T-cell (primary cell): ENCODE measurements around the gene ADAMTS12. TPM values are rescaled to one million over a fixed set of nuclear protein-coding genes. Genes with fewer than 3 reads are reported as not detected.

ENCODE experiments used
- ATAC-seq, 4 experiments: fragments of 200-7000 bp in 3 of 4; fragments of 150-1000 bp in 1 of 4; cut with Tn5 transposase; replicated peaks in 1 of 4; 1 replicate in 3 of 4; 2 replicates in 1 of 4; pipeline ENCODE4 v1.10.0; 2021; ENCODE audit warnings: moderate library complexity in 3 of 4, mild to moderate bottlenecking in 2 of 4, moderate number of reproducible peaks in 1 of 4
- CTCF ChIA-PET, 2 donors: fragments of 300-600 bp; sonication (Branson Sonifier 250); formaldehyde crosslinking; loops; one replicate each; lab custom pipeline; 2022; ENCODE audit warnings: antibody characterized with exemption in 2 of 2; lab: Charles Lee
- POLR2A ChIA-PET, 2 donors: fragments of 300-600 bp; sonication (Branson Sonifier 250); formaldehyde crosslinking; loops; one replicate each; lab custom pipeline; 2022; ENCODE audit warnings: antibody characterized with exemption in 2 of 2; lab: Charles Lee
- DNase-seq, 35 experiments: peaks; one replicate each; pipeline versions ENCODE4 v3.0.0 to v3.0.0-alpha.2; 2013 to 2023
- H3K27ac ChIP-seq: one replicate; pipeline ENCODE4 v1.5.1; 2013; ENCODE audit warnings: low read length
- H3K27me3 ChIP-seq, 2 experiments: replicated peaks in 1 of 2; 1 replicate in 1 of 2; 2 replicates in 1 of 2; pipeline versions ENCODE4 v1.6.1 to v1.7.0; 2013; ENCODE audit warnings: low read length in 1 of 2, mixed read lengths in 1 of 2; ENCODE audit not compliant: control insufficient read depth in 2 of 2, insufficient read depth in 2 of 2; ENCODE audit errors: extremely low read depth in 1 of 2
- H3K36me3 ChIP-seq, 2 donors: 1 replicate in 1 of 2; 2 replicates in 1 of 2; pipeline versions ENCODE4 v1.6.1 to v1.7.0; 2013; ENCODE audit warnings: low read length in 1 of 2; ENCODE audit not compliant: control insufficient read depth in 2 of 2, insufficient read depth in 1 of 2; ENCODE audit errors: extremely low read depth in 1 of 2
- H3K4me1 ChIP-seq, 2 experiments: 1 replicate in 1 of 2; 2 replicates in 1 of 2; pipeline versions ENCODE4 v1.6.1 to v1.7.0; 2013; ENCODE audit warnings: low read length in 2 of 2, mixed read lengths in 1 of 2; ENCODE audit not compliant: insufficient read depth in 2 of 2, control insufficient read depth in 1 of 2; ENCODE audit errors: extremely low read depth in 1 of 2
- H3K4me3 ChIP-seq, 2 donors: 1 replicate in 1 of 2; 2 replicates in 1 of 2; pipeline versions ENCODE4 v1.5.1 to v1.7.0; 2013; ENCODE audit warnings: mild to moderate bottlenecking in 2 of 2, low read length in 1 of 2, moderate library complexity in 1 of 2; ENCODE audit not compliant: control insufficient read depth in 1 of 2; ENCODE audit errors: extremely low read depth in 1 of 2
- H3K9me3 ChIP-seq: 2 replicates; pipeline ENCODE4 v1.7.0; 2013
- H3K27ac Mint-ChIP-seq, 2 donors: one replicate each; pipeline ENCODE4 v1.8.0; 2020 to 2021; ENCODE audit warnings: mild to moderate bottlenecking in 2 of 2, mixed read lengths in 2 of 2
- H3K27me3 Mint-ChIP-seq, 2 donors: one replicate each; pipeline ENCODE4 v1.8.0; 2021 to 2022; ENCODE audit warnings: mixed read lengths in 2 of 2
- H3K36me3 Mint-ChIP-seq: one replicate; pipeline ENCODE4 v1.8.0; 2021; ENCODE audit warnings: mixed read lengths
- H3K4me1 Mint-ChIP-seq, 3 donors: one replicate each; pipeline ENCODE4 v1.8.0; 2020 to 2022; ENCODE audit warnings: mixed read lengths in 3 of 3, mild to moderate bottlenecking in 1 of 3
- H3K4me3 Mint-ChIP-seq, 3 donors: one replicate each; pipeline ENCODE4 v1.8.0; 2020 to 2022; ENCODE audit warnings: mild to moderate bottlenecking in 3 of 3, mixed read lengths in 3 of 3, moderate library complexity in 3 of 3
- H3K9me3 Mint-ChIP-seq, 3 donors: one replicate each; pipeline ENCODE4 v1.8.0; 2020 to 2022; ENCODE audit warnings: mixed read lengths in 3 of 3
- WGBS: methylation state at CpG from one replicate; pipeline ENCODE4 v1.1.5; 2013; ENCODE audit warnings: missing lambda C conversion rate; ENCODE audit not compliant: insufficient coverage; 5-methylcytosine and 5-hydroxymethylcytosine counted together
- total RNA-seq, 35 experiments: library from RNA in 6 of 35; stranded (reverse) in 6 of 35; fragments of 120-200 nt in 1 of 35; gene quantifications; one replicate each; pipeline versions ENCODE4 v1.2.1 to v1.2.4 and lab custom pipeline; 2013 to 2026

Gene ADAMTS12
- total RNA-seq, 5 donors from 2014 or later (not counting 1 experiment from before 2014, with no cell fraction given), result 0.03 TPM; not detected in 4

GRCh38 chr5:33816791-33817190 is 75.0 kb downstream of the ADAMTS12 start:
- DNase-seq (no peak), ATAC-seq (no peak)
- ChIA-PET POLR2A (no interaction called here), CTCF (interaction anchor here in 1 of 2 donors (0.7 kb wide), 1 partner anchor 564 kb away, joined by 3 read pairs; no protein-coding TSS in a partner anchor)
- Histone ChIP-seq H3K36me3 (no peaks in the 10 kb centered on the region), H3K27me3 (no peaks in the 10 kb centered on the region), H3K4me3 (no peak overlapping the region), H3K27ac (no peak overlapping the region), H3K4me1 (no peaks in the 10 kb centered on the region), H3K9me3 (no peaks in the 10 kb centered on the region)
- Mint-ChIP-seq H3K27me3 (peaks cover 0 to 4% of the 10 kb centered on the region in 2 donors), H3K36me3 (no peaks in the 10 kb centered on the region), H3K4me1 (peaks cover 0 to 2% (median 0%) of the 10 kb centered on the region in 3 donors), H3K27ac (no peak overlapping the region), H3K9me3 (peaks cover 3 to 8% (median 6%) of the 10 kb centered on the region in 3 donors), H3K4me3 (no peak overlapping the region)
- no CpG with 5 or more reads among the region's 1 CpG for WGBS

GRCh38 chr5:33812746-33813145 is 79.0 kb downstream of the ADAMTS12 start:
- Mint-ChIP-seq H3K27ac (no peak overlapping the region), H3K4me1 (peaks cover 0 to 11% (median 6%) of the 10 kb centered on the region in 3 donors), H3K27me3 (no peaks in the 10 kb centered on the region), H3K4me3 (no peak overlapping the region), H3K36me3 (no peaks in the 10 kb centered on the region), H3K9me3 (peaks cover 0 to 5% (median 0%) of the 10 kb centered on the region in 3 donors)
- ChIA-PET CTCF (interaction anchor here in 1 of 2 donors (0.5 to 0.7 kb wide), 3 partner anchors 20 to 168 kb away, joined by 3 read pairs; no protein-coding TSS in a partner anchor), POLR2A (no interaction called here)
- WGBS, result no CpG with 5 or more reads among the region's 4 CpGs
- H3K4me1 ChIP-seq, result no peaks in the 10 kb centered on the region
- ATAC-seq (no peak), DNase-seq (no peak)
- H3K4me3 ChIP-seq, result no peak overlapping the region
- H3K9me3 ChIP-seq, result no peaks in the 10 kb centered on the region
- no peaks in the 10 kb centered on the region for H3K27me3 ChIP-seq
- no peak overlapping the region for H3K27ac ChIP-seq
- no peaks in the 10 kb centered on the region for H3K36me3 ChIP-seq

GRCh38 chr5:33810491-33811120 is 81.2 kb downstream of the ADAMTS12 start:
- no peaks in the 10 kb centered on the region for H3K36me3 Mint-ChIP-seq
- Histone ChIP-seq H3K4me1 (no peaks in the 10 kb centered on the region), H3K9me3 (no peaks in the 10 kb centered on the region), H3K27me3 (no peaks in the 10 kb centered on the region), H3K36me3 (no peaks in the 10 kb centered on the region), H3K27ac (no peak overlapping the region), H3K4me3 (no peak overlapping the region)
- 40% methylated on average over 1 of the region's 3 CpGs for WGBS
- H3K9me3 Mint-ChIP-seq, result peaks cover 0 to 8% (median 0%) of the 10 kb centered on the region in 3 donors
- no peak overlapping the region for H3K27ac Mint-ChIP-seq
- DNase-seq (no peak), ATAC-seq (no peak)
- POLR2A ChIA-PET, result no interaction called here
- CTCF ChIA-PET, result no interaction called here
- peaks cover 0 to 11% (median 6%) of the 10 kb centered on the region in 3 donors for H3K4me1 Mint-ChIP-seq
- no peak overlapping the region for H3K4me3 Mint-ChIP-seq
- H3K27me3 Mint-ChIP-seq, result no peaks in the 10 kb centered on the region

GRCh38 chr5:33809936-33810335 is 81.9 kb downstream of the ADAMTS12 start:
- Mint-ChIP-seq H3K9me3 (peaks cover 0 to 8% (median 0%) of the 10 kb centered on the region in 3 donors), H3K36me3 (no peaks in the 10 kb centered on the region), H3K27ac (no peak overlapping the region), H3K27me3 (no peaks in the 10 kb centered on the region), H3K4me3 (no peak overlapping the region), H3K4me1 (peaks cover 0 to 11% (median 6%) of the 10 kb centered on the region in 3 donors)
- Histone ChIP-seq H3K27me3 (no peaks in the 10 kb centered on the region), H3K4me3 (no peak overlapping the region), H3K4me1 (no peaks in the 10 kb centered on the region), H3K36me3 (no peaks in the 10 kb centered on the region), H3K27ac (no peak overlapping the region), H3K9me3 (no peaks in the 10 kb centered on the region)
- WGBS, result no CpG with 5 or more reads among the region's 1 CpG
- ATAC-seq (no peak), DNase-seq (no peak)
- POLR2A ChIA-PET, result no interaction called here
- CTCF ChIA-PET, result no interaction called here

- Mint-ChIP-seq H3K9me3 (peaks cover 0 to 8% (median 0%) of the 10 kb centered on the region in 3 donors), H3K27me3 (no peaks in the 10 kb centered on the region), H3K27ac (no peak overlapping the region), H3K4me1 (peaks cover 0 to 11% (median 6%) of the 10 kb centered on the region in 3 donors), H3K36me3 (no peaks in the 10 kb centered on the region), H3K4me3 (no peak overlapping the region)
- CTCF ChIA-PET, result no interaction called here
- Histone ChIP-seq H3K4me1 (no peaks in the 10 kb centered on the region), H3K9me3 (no peaks in the 10 kb centered on the region), H3K27me3 (peaks cover 0 to 2% of the 10 kb centered on the region in 2 experiments), H3K27ac (no peak overlapping the region), H3K4me3 (no peak overlapping the region), H3K36me3 (no peaks in the 10 kb centered on the region)
- ATAC-seq (no peak), DNase-seq (no peak)
- WGBS, result no CpG with 5 or more reads among the region's 4 CpGs
- POLR2A ChIA-PET, result no interaction called here
These were observed 83.1 kb downstream of the ADAMTS12 start for GRCh38 chr5:33808699-33809098.

- Histone ChIP-seq H3K9me3 (no peaks in the 10 kb centered on the region), H3K27me3 (peaks cover 0 to 2% of the 10 kb centered on the region in 2 experiments), H3K36me3 (no peaks in the 10 kb centered on the region), H3K4me3 (no peak overlapping the region), H3K27ac (no peak overlapping the region), H3K4me1 (no peaks in the 10 kb centered on the region)
- no peaks in the 10 kb centered on the region for H3K27me3 Mint-ChIP-seq
- POLR2A ChIA-PET, result no interaction called here
- H3K4me1 Mint-ChIP-seq, result peaks cover 0 to 11% (median 6%) of the 10 kb centered on the region in 3 donors
- H3K4me3 Mint-ChIP-seq, result no peak overlapping the region
- CTCF ChIA-PET, result no interaction called here
- WGBS, result 85% methylated on average over 8 of the region's 9 CpGs
- no peak overlapping the region for H3K27ac Mint-ChIP-seq
- no peaks in the 10 kb centered on the region for H3K36me3 Mint-ChIP-seq
- ATAC-seq (no peak), DNase-seq (no peak)
- H3K9me3 Mint-ChIP-seq, result peaks cover 0 to 8% (median 0%) of the 10 kb centered on the region in 3 donors
These were observed 84.0 kb downstream of the ADAMTS12 start for GRCh38 chr5:33807771-33808170.
